IMR-90 (cell line): ENCODE measurements around the gene FDX1. TPM values are rescaled to one million over a fixed set of nuclear protein-coding genes. Genes with fewer than 3 reads are reported as not detected.
A peak's percentile ranks its signal among the peaks of the same experiment; 100 is the strongest.

Experiments used
- ATAC-seq: fragments of 200-7000 bp; cut with Tn5 transposase; 2 replicates; pipeline ENCODE4 v1.9.1; 2020; ENCODE audit warnings: low read depth, mild to moderate bottlenecking, moderate library complexity
- BruUV-seq: library from RNA; stranded (reverse); fragments of 400-500 nt; replicated peaks from 2 replicates; lab custom pipeline; 2021; lab: Mats Ljungman, UMichigan
- CTCF ChIA-PET: fragments of 300-600 bp; formaldehyde crosslinking; extraction: SDS; loops from one replicate; lab custom pipeline; 2021; ENCODE audit warnings: antibody characterized with exemption; lab: Yijun Ruan, JAX
- POLR2A ChIA-PET: fragments of 300-600 bp; sonication (Branson Sonifier 250); formaldehyde crosslinking; loops from one replicate; lab custom pipeline; 2022; ENCODE audit warnings: antibody characterized with exemption; ENCODE audit not compliant: unreplicated experiment; lab: Charles Lee
- DNase-seq: peaks from one replicate; pipeline ENCODE4 v3.0.0; 2013
- H2AFZ ChIP-seq: replicated peaks from 2 replicates; pipeline ENCODE3; 2013; ENCODE audit warnings: low read length, mild to moderate bottlenecking; ENCODE audit not compliant: poor library complexity
- H2AK5ac ChIP-seq: 2 replicates; pipeline ENCODE4 v1.6.1; 2013; ENCODE audit warnings: low read depth, low read length, inconsistent platforms
- H2AK9ac ChIP-seq: replicated peaks from 2 replicates; pipeline ENCODE3; 2013; ENCODE audit warnings: mild to moderate bottlenecking, low read depth, low read length, moderate library complexity; ENCODE audit not compliant: poor library complexity
- H2BK120ac ChIP-seq: 2 replicates; pipeline ENCODE4 v1.6.1; 2013; ENCODE audit warnings: low read depth, low read length, inconsistent platforms
- H2BK15ac ChIP-seq: 3 replicates; pipeline ENCODE4 v1.6.1; 2013; ENCODE audit warnings: low read depth, low read length, inconsistent platforms
- H2BK20ac ChIP-seq: 2 replicates; pipeline ENCODE4 v1.6.1; 2013; ENCODE audit warnings: low read depth, mild to moderate bottlenecking, inconsistent platforms, low read length, moderate library complexity
- H2BK5ac ChIP-seq: 2 replicates; pipeline ENCODE4 v1.6.1; 2013; ENCODE audit warnings: mild to moderate bottlenecking, low read depth, low read length, inconsistent platforms; ENCODE audit not compliant: poor library complexity, severe bottlenecking
- H3K14ac ChIP-seq: replicated peaks from 2 replicates; pipeline ENCODE4 v1.6.1; 2013; ENCODE audit warnings: low read depth, low read length, inconsistent platforms
- H3K18ac ChIP-seq: 2 replicates; pipeline ENCODE4 v1.6.1; 2013; ENCODE audit warnings: low read depth, low read length, control low read depth
- H3K23ac ChIP-seq: 2 replicates; pipeline ENCODE4 v1.6.1; 2013; ENCODE audit warnings: low read depth, low read length, inconsistent platforms
- H3K27ac ChIP-seq: 2 replicates; pipeline ENCODE4 v1.5.1; 2013; ENCODE audit warnings: mild to moderate bottlenecking, control low read depth, low read length; ENCODE audit not compliant: insufficient read depth
- H3K27me3 ChIP-seq: 2 replicates; pipeline ENCODE4 v1.6.1; 2013; ENCODE audit warnings: low read length; ENCODE audit not compliant: control insufficient read depth, insufficient read depth
- H3K36me3 ChIP-seq: 2 replicates; pipeline ENCODE4 v1.6.1; 2013; ENCODE audit warnings: low read length, mixed read lengths; ENCODE audit not compliant: control insufficient read depth, insufficient read depth
- H3K4ac ChIP-seq: 2 replicates; pipeline ENCODE4 v1.6.1; 2013; ENCODE audit warnings: low read depth, low read length, inconsistent platforms
- H3K4me1 ChIP-seq: 2 replicates; pipeline ENCODE4 v1.6.1; 2013; ENCODE audit warnings: low read length, mixed read lengths; ENCODE audit not compliant: control insufficient read depth, insufficient read depth
- H3K4me2 ChIP-seq: 2 replicates; pipeline ENCODE4 v1.6.1; 2013; ENCODE audit warnings: low read depth, mild to moderate bottlenecking, control low read depth, low read length, moderate library complexity
- H3K4me3 ChIP-seq: 2 replicates; pipeline ENCODE4 v1.5.1; 2013; ENCODE audit warnings: low read depth, mild to moderate bottlenecking, control low read depth, low read length, moderate library complexity; ENCODE audit not compliant: insufficient read depth
- H3K56ac ChIP-seq: 2 replicates; pipeline ENCODE4 v1.6.1; 2013; ENCODE audit warnings: low read length, inconsistent platforms; ENCODE audit not compliant: insufficient read depth; ENCODE audit errors: extremely low read depth
- H3K79me1 ChIP-seq, 2 experiments: 2 replicates each; pipeline ENCODE4 v1.6.1; 2013; ENCODE audit warnings: low read length in 2 of 2, inconsistent platforms in 1 of 2, low read depth in 1 of 2
- H3K9ac ChIP-seq: 2 replicates; pipeline ENCODE4 v1.6.1; 2013; ENCODE audit warnings: low read depth, low read length, control low read depth
- H3K9me1 ChIP-seq: 2 replicates; pipeline ENCODE4 v1.6.1; 2013; ENCODE audit warnings: low read length, inconsistent platforms; ENCODE audit not compliant: insufficient read depth
- H3K9me3 ChIP-seq: 2 replicates; pipeline ENCODE4 v1.6.1; 2013; ENCODE audit warnings: low read length; ENCODE audit not compliant: control insufficient read depth, insufficient read depth
- H4K20me1 ChIP-seq: 2 replicates; pipeline ENCODE4 v1.6.1; 2013; ENCODE audit warnings: low read length, inconsistent platforms; ENCODE audit not compliant: insufficient read depth
- H4K5ac ChIP-seq: 2 replicates; pipeline ENCODE4 v1.6.1; 2013; ENCODE audit warnings: mild to moderate bottlenecking, low read depth, low read length, control low read depth
- H4K8ac ChIP-seq, 2 experiments: 2 replicates each; pipeline ENCODE4 v1.6.1; 2013; ENCODE audit warnings: low read depth in 2 of 2, low read length in 2 of 2, control low read depth in 1 of 2, inconsistent platforms in 1 of 2
- H4K91ac ChIP-seq: 2 replicates; pipeline ENCODE4 v1.6.1; 2013; ENCODE audit warnings: low read depth, low read length, inconsistent platforms; ENCODE audit not compliant: insufficient read depth
- FOS ChIP-seq: fragments of 150-350 bp; IDR thresholded peaks from 2 replicates; pipeline ENCODE4 v1.6.1; 2016; ENCODE audit warnings: low read depth, low read length
- MAZ ChIP-seq: IDR thresholded peaks from 2 replicates; pipeline ENCODE4 v1.6.1; 2012; ENCODE audit warnings: low read depth, mild to moderate bottlenecking, low read length, improper control_type of control experiment, moderate library complexity, borderline replicate concordance
- NFE2L2 ChIP-seq: fragments of 150-350 bp; IDR thresholded peaks from 2 replicates; pipeline ENCODE4 v1.6.1; 2016; ENCODE audit warnings: low read depth, mild to moderate bottlenecking, low read length
- POLR2A ChIP-seq: IDR thresholded peaks from 2 replicates; pipeline ENCODE4 v1.6.1; 2012; ENCODE audit warnings: mild to moderate bottlenecking, low read depth, low read length
- RCOR1 ChIP-seq: IDR thresholded peaks from 2 replicates; pipeline ENCODE4 v1.6.1; 2012; ENCODE audit warnings: mild to moderate bottlenecking, low read length, improper control_type of control experiment; ENCODE audit not compliant: insufficient replicate concordance
- WGBS, 2 experiments: methylation state at CpG; one replicate each; pipeline versions ENCODE4 v1.1.5 to v1.1.7; 2013; ENCODE audit warnings: missing lambda C conversion rate in 2 of 2; ENCODE audit not compliant: insufficient read length in 1 of 2; ENCODE audit errors: extremely low coverage in 2 of 2; 5-methylcytosine and 5-hydroxymethylcytosine counted together
- dilution Hi-C: fragments of 300-500 bp; cut with HindIII; formaldehyde crosslinking; loops from one replicate; pipeline ENCODE4 v1.14.3; 2018; ENCODE audit warnings: low sequenced_read_pairs; ENCODE audit not compliant: unreplicated experiment
- in situ Hi-C: fragments of 300-500 bp; cut with MboI; formaldehyde crosslinking; loops from 3 replicates; pipeline ENCODE4 v1.14.3; 2019; ENCODE audit warnings: low sequenced_read_pairs, inconsistent platforms, mixed read lengths
- intact Hi-C: fragments of 100-400 bp; cut with micrococcal nuclease; formaldehyde crosslinking; loops from 2 replicates; pipeline ENCODE4 v1.10.0; 2022
- polyA plus RNA-seq, 3 experiments: library from polyadenylated mRNA; depleted of rRNA; stranded (reverse); fragments of >200 nt; gene quantifications; 2 replicates each; pipeline ENCODE4 v1.2.3, GENCODE V29; 2012; ENCODE audit warnings: low replicate concordance in 1 of 3
- total RNA-seq: library from RNA; depleted of rRNA; stranded (reverse); fragments of >200 nt; gene quantifications from 2 replicates; pipeline ENCODE4 v1.2.3, GENCODE V29; 2012
- TF ChIP-seq, protein P1 (sequence below): fragments of 150-350 bp; IDR thresholded peaks from 2 replicates; pipeline ENCODE4 v1.6.1; 2017; ENCODE audit warnings: mild to moderate bottlenecking, antibody characterized with exemption, low read length, low read depth

Gene FDX1
- total and polyA plus RNA-seq, 2 of the 4 experiments (the other 2 are of a cell fraction), result 4.3 to 5.1 TPM

DNA sequence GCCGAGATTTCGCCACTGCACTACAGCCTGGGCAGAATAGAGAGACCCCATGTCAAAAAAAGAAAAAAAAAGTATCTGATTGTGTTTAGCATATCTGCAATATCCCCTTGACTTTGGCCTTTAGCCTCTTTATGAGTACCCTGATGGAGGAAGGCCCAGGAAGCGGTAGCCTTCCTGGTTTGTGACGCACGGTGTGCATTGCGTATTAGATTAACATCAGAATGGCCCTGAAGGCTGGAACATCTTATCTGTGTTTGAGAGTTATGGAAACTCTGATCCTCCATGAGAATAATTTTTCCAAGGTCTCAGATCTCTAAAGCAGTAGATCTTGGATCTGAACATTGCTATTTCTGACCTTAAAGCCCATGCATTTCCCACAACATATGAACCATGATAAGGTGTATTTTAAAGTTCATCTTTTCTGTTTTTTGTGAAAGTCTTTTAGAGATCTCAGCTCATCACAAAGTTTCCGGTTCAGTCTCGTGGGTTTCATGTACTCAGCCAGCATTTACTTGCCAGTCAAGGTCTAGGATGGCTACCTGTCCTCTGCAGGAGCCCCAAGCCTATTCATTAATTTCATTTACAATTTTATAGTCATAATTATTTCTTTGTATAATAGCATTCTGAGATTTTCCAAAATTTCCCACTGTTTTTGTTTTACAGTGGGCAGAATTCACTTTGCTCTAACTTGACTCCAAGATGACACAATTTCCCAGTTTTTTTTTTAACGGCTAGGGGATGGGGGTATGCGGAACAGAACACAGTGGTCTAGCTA lies 605 bp upstream of the FDX1 start:
- BruUV-seq, result no TSS peak
- Histone ChIP-seq H4K91ac (0 out of 2 replicates have a peak overlapping the region, but pooled peaks have one; percentile 31), H3K27ac (peak overlapping the region; percentile 12), H2BK20ac (no peak overlapping the region), H2BK5ac (peak overlapping the region; percentile 31), H3K79me1 (peaks cover 9 to 32% of the 10 kb centered on the region in 2 experiments; a peak in 3 of 4 replicates), H3K9me1 (peaks cover 6% of the 10 kb centered on the region), H3K4me1 (peaks cover 9% of the 10 kb centered on the region), H4K8ac (peak overlapping the region; percentile 10 to 84; a peak in 3 of 4 replicates), H3K9me3 (no peaks in the 10 kb centered on the region), H3K23ac (no peak overlapping the region), H4K5ac (peak overlapping the region; percentile 59; the same call in 1 of the 2 replicates), H3K56ac (peak overlapping the region; percentile 57; the same call in 1 of the 2 replicates), H3K18ac (peak overlapping the region; percentile 71), H3K9ac (peak overlapping the region; percentile 81), H3K27me3 (no peaks in the 10 kb centered on the region), H3K4ac (peak overlapping the region; percentile 47; the same call in 1 of the 2 replicates), H3K14ac (peak overlapping the region; percentile 75), H2BK15ac (no peak overlapping the region), H2BK120ac (peak overlapping the region; percentile 45; the same call in 1 of the 2 replicates), H2AFZ (peak overlapping the region; percentile 95), H3K4me2 (peak overlapping the region; percentile 92), H3K4me3 (peak overlapping the region; percentile 86), H3K36me3 (no peaks in the 10 kb centered on the region), H2AK9ac (no peak overlapping the region), H4K20me1 (peaks cover 20% of the 10 kb centered on the region; the same call in 1 of the 2 replicates), H2AK5ac (no peak overlapping the region)
- CTCF ChIA-PET, result interaction anchor here (0.7 to 1.2 kb wide), 3 partner anchors 187 to 584 kb away, joined by 3 to 4 read pairs (median 3); no protein-coding TSS in a partner anchor
- no peak for TF ChIP-seq NFE2L2
- TF ChIP-seq, protein P1, sequence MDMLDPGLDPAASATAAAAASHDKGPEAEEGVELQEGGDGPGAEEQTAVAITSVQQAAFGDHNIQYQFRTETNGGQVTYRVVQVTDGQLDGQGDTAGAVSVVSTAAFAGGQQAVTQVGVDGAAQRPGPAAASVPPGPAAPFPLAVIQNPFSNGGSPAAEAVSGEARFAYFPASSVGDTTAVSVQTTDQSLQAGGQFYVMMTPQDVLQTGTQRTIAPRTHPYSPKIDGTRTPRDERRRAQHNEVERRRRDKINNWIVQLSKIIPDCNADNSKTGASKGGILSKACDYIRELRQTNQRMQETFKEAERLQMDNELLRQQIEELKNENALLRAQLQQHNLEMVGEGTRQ, result no peak
- TF ChIP-seq RCOR1, result no peak
- TF ChIP-seq POLR2A, result no peak
- no peak for TF ChIP-seq MAZ
- TF ChIP-seq FOS, result no peak
- ATAC-seq (no peak), DNase-seq (no peak)
- WGBS, 2 experiments, result 100% methylated on average over 2 of the region's 10 CpGs; no CpG with 5 or more reads in 1 of the 2 experiments
- intact Hi-C loops, result no loop called here
- dilution Hi-C loops, result no loop called here
- POLR2A ChIA-PET, result interaction anchor here (0.6 to 1.0 kb wide), 3 partner anchors 33 to 1561 kb away, joined by 3 to 4 read pairs (median 3); no protein-coding TSS in a partner anchor
- in situ Hi-C loops, result no loop called here
